Testis (tissue), 3 donors: ENCODE results near the gene PEPD. TPM values are rescaled to one million over a fixed set of nuclear protein-coding genes. Genes with fewer than 3 reads are reported as not detected.

Experiments
- DNase-seq: peaks from one replicate; pipeline ENCODE4 v3.0.0-alpha.2; 2019
- H3K27ac ChIP-seq, 2 donors: fragments of 200-600 bp; sonication (generic); one replicate each; pipeline ENCODE4 v1.5.1; 2019
- H3K27me3 ChIP-seq: fragments of 200-600 bp; sonication (generic); one replicate; pipeline ENCODE4 v1.5.1; 2019
- H3K36me3 ChIP-seq: fragments of 200-600 bp; sonication (generic); one replicate; pipeline ENCODE4 v1.5.1; 2017; ENCODE audit warnings: low read depth; ENCODE audit errors: missing control alignments
- H3K4me1 ChIP-seq: fragments of 200-600 bp; sonication (generic); one replicate; pipeline ENCODE4 v1.5.1; 2019
- H3K4me3 ChIP-seq, 2 donors: fragments of 200-600 bp; sonication (generic); one replicate each; pipeline ENCODE4 v1.5.1; 2017 to 2019
- H3K9me3 ChIP-seq: fragments of 200-600 bp; sonication (generic); one replicate; pipeline ENCODE4 v1.5.1; 2017
- CTCF ChIP-seq, 3 experiments: fragments of 450-650 bp in 2 of 3; fragments of 200-600 bp in 1 of 3; sonication (generic) in 1 of 3; IDR thresholded peaks; one replicate each; pipeline ENCODE4 v1.5.1; 2016 to 2019; ENCODE audit warnings: antibody characterized with exemption in 3 of 3, mild to moderate bottlenecking in 2 of 3, moderate library complexity in 1 of 3
- POLR2A ChIP-seq: fragments of 450-650 bp; IDR thresholded peaks from one replicate; pipeline ENCODE4 v1.6.1; 2017; ENCODE audit warnings: antibody characterized with exemption, mild to moderate bottlenecking, moderate library complexity
- WGBS, 2 donors: methylation state at CpG; one replicate each; pipeline ENCODE4 v1.1.5; 2018; 5-methylcytosine and 5-hydroxymethylcytosine counted together
- intact Hi-C: fragments of 100-400 bp; cut with DNase I; formaldehyde crosslinking; loops from one replicate; pipeline ENCODE4 v1.15.1; 2023; ENCODE audit warnings: low total_unique reads
- polyA plus RNA-seq: library from polyadenylated mRNA; stranded (reverse); fragments of 350-450 nt; fragmentation: Illumina TruSeq; extraction: RNeasy Lipid Tissue Mini Kit (QIAGEN cat#74804); gene quantifications from one replicate; pipeline ENCODE4 v1.2.3, GENCODE V29; 2014; ENCODE audit warnings: low read depth, low replicate concordance; ENCODE audit not compliant: insufficient read depth
- total RNA-seq, 2 donors: library from RNA; depleted of rRNA; stranded (reverse); fragments of >200 nt; gene quantifications; one replicate each; pipeline ENCODE4 v1.2.3, GENCODE V29; 2016

The PEPD gene
- total and polyA plus RNA-seq, 3 donors from 2014 or later: 51.1 to 87.9 (median 58.0) TPM

GRCh38 chr19:33504058-33504444 is 17.5 kb downstream of the PEPD start:
- TF ChIP-seq POLR2A: no peak
- no peak for TF ChIP-seq CTCF (IDR thresholded peaks at IDR 0.05)
- WGBS, 2 donors: 73 to 89% methylated on average over 5 of the region's 5 CpGs
- Histone ChIP-seq H3K27ac (no peak overlapping the region), H3K9me3 (no peaks in the 10 kb centered on the region), H3K27me3 (no peaks in the 10 kb centered on the region), H3K4me1 (peaks cover 20% of the 10 kb centered on the region), H3K36me3 (no peaks in the 10 kb centered on the region), H3K4me3 (no peak overlapping the region)
- DNase-seq: no peak
- intact Hi-C loops: no loop called here

- TF ChIP-seq POLR2A: no peak
- no peak for TF ChIP-seq CTCF (IDR thresholded peaks at IDR 0.05)
- H3K36me3 ChIP-seq: no peaks in the 10 kb centered on the region
Observed at GRCh38 chr19:33503433-33504057, 18.0 kb downstream of the PEPD start.

GRCh38 chr19:33503030-33503429 is 18.6 kb downstream of the PEPD start:
- Histone ChIP-seq H3K36me3 (no peaks in the 10 kb centered on the region), H3K4me3 (no peak overlapping the region), H3K9me3 (no peaks in the 10 kb centered on the region), H3K27ac (peak overlapping the region; percentile 53 to 82), H3K4me1 (peaks cover 19% of the 10 kb centered on the region), H3K27me3 (no peaks in the 10 kb centered on the region)
- no peak for DNase-seq
- 77 to 85% methylated on average over 6 of the region's 6 CpGs for WGBS, 2 donors
- intact Hi-C loops: no loop called here
- TF ChIP-seq POLR2A (no peak), CTCF (IDR thresholded peaks at IDR 0.05) (no peak)

More at GRCh38 chr19:33503433-33504057, 18.0 kb downstream of the PEPD start:
- Histone ChIP-seq H3K27ac (peak overlapping the region in 1 of 2 donors; percentile 82), H3K4me3 (no peak overlapping the region), H3K4me1 (peaks cover 20% of the 10 kb centered on the region), H3K9me3 (no peaks in the 10 kb centered on the region), H3K27me3 (no peaks in the 10 kb centered on the region)
- 84 to 88% methylated on average over 21 of the region's 21 CpGs for WGBS, 2 donors
- DNase-seq: no peak
- intact Hi-C loops: no loop called here

GRCh38 chr19:33502521-33502920 is 19.1 kb downstream of the PEPD start:
- H3K4me1 ChIP-seq: peaks cover 14% of the 10 kb centered on the region
- peak overlapping the region; percentile 53 to 82 for H3K27ac ChIP-seq
- 54 to 75% methylated on average over 4 of the region's 4 CpGs for WGBS, 2 donors
- TF ChIP-seq POLR2A (no peak), CTCF (IDR thresholded peaks at IDR 0.05) (no peak)
- H3K36me3 ChIP-seq: no peaks in the 10 kb centered on the region
- no peaks in the 10 kb centered on the region for H3K27me3 ChIP-seq
- H3K4me3 ChIP-seq: no peak overlapping the region
- intact Hi-C loops: no loop called here
- no peaks in the 10 kb centered on the region for H3K9me3 ChIP-seq
- DNase-seq: peak; percentile 92
